Fibroblast of lung (primary cell): ENCODE measurements around the gene TACR1. TPM values are rescaled to one million over a fixed set of nuclear protein-coding genes. Genes with fewer than 3 reads are reported as not detected.

Experiments used
- DNase-seq, 2 donors: peaks; one replicate each; pipeline versions ENCODE4 v3.0.0 to v3.0.0-alpha.2; 2010; ENCODE audit warnings: low read depth in 2 of 2
- H2AFZ ChIP-seq: 2 replicates; pipeline ENCODE4 v1.5.1; 2012; ENCODE audit warnings: low read length, control low read depth, inconsistent platforms
- H3K27ac ChIP-seq: 2 replicates; pipeline ENCODE4 v1.5.1; 2011; ENCODE audit warnings: low read length, control low read depth; ENCODE audit not compliant: insufficient read depth
- H3K27me3 ChIP-seq: 2 replicates; pipeline ENCODE4 v1.5.1; 2011; ENCODE audit warnings: mild to moderate bottlenecking, low read length; ENCODE audit not compliant: control insufficient read depth, insufficient read depth
- H3K36me3 ChIP-seq: 2 replicates; pipeline ENCODE4 v1.5.1; 2011; ENCODE audit warnings: low read length; ENCODE audit not compliant: control insufficient read depth, insufficient read depth
- H3K4me1 ChIP-seq: 2 replicates; pipeline ENCODE4 v1.5.1; 2011; ENCODE audit warnings: low read length; ENCODE audit not compliant: control insufficient read depth, insufficient read depth; ENCODE audit errors: extremely low read depth
- H3K4me2 ChIP-seq: 2 replicates; pipeline ENCODE4 v1.5.1; 2011; ENCODE audit warnings: low read length, control low read depth; ENCODE audit not compliant: insufficient read depth; ENCODE audit errors: extremely low read depth
- H3K4me3 ChIP-seq, 4 experiments: fragments of 200-600 bp in 1 of 4; sonication (generic) in 1 of 4; replicated peaks in 1 of 4; 2 replicates each; pipeline ENCODE4 v1.5.1; 2011 to 2016; ENCODE audit warnings: low read length in 4 of 4, low read depth in 3 of 4, mild to moderate bottlenecking in 3 of 4, control low read depth in 2 of 4, inconsistent platforms in 1 of 4, mixed read lengths in 1 of 4; ENCODE audit not compliant: insufficient read depth in 1 of 4; ENCODE audit errors: control extremely low read depth in 1 of 4
- H3K79me2 ChIP-seq: 2 replicates; pipeline ENCODE4 v1.5.1; 2012; ENCODE audit warnings: mild to moderate bottlenecking, low read length, inconsistent platforms; ENCODE audit not compliant: control insufficient read depth, insufficient read depth
- H3K9ac ChIP-seq: 2 replicates; pipeline ENCODE4 v1.5.1; 2011; ENCODE audit warnings: mild to moderate bottlenecking, low read length, control low read depth; ENCODE audit not compliant: insufficient read depth
- H3K9me3 ChIP-seq: 2 replicates; pipeline ENCODE4 v1.5.1; 2012; ENCODE audit warnings: low read depth, low read length; ENCODE audit not compliant: control insufficient read depth, insufficient read depth
- H4K20me1 ChIP-seq: 2 replicates; pipeline ENCODE4 v1.5.1; 2011; ENCODE audit warnings: low read length; ENCODE audit not compliant: control insufficient read depth, insufficient read depth; ENCODE audit errors: extremely low read depth
- CTCF ChIP-seq, 2 donors: IDR thresholded peaks in 1 of 2; conservative IDR thresholded peaks in 1 of 2; 1 replicate in 1 of 2; 2 replicates in 1 of 2; pipeline ENCODE4 v1.5.1; 2011 to 2012; ENCODE audit warnings: low read length in 2 of 2, control low read depth in 1 of 2, inconsistent platforms in 1 of 2, low read depth in 1 of 2, mild to moderate bottlenecking in 1 of 2
- EZH2 ChIP-seq: IDR thresholded peaks from 2 replicates; pipeline ENCODE4 v1.5.1; 2012; ENCODE audit warnings: low read length, control low read depth, mild to moderate bottlenecking; ENCODE audit errors: missing control alignments
- polyA plus RNA-seq, 2 donors: library from polyadenylated mRNA; depleted of rRNA in 1 of 2; stranded (reverse) in 1 of 2; unstranded in 1 of 2; fragments of >200 nt; gene quantifications; 2 replicates each; pipeline ENCODE4 v1.2.1, GENCODE V29; 2011 to 2012; ENCODE audit warnings: missing spikeins in 1 of 2
- total RNA-seq: library from RNA; depleted of rRNA; stranded (reverse); fragments of >200 nt; gene quantifications from 2 replicates; pipeline ENCODE4 v1.2.1, GENCODE V29; 2014

Gene TACR1
- total and polyA plus RNA-seq, 2 donors (not counting 1 experiment from before 2014, with no cell fraction given): 0.05 to 0.17 TPM

- H3K9ac ChIP-seq: no peak overlapping the region
- no peak overlapping the region for H3K4me2 ChIP-seq
- H3K9me3 ChIP-seq: no peaks in the 10 kb centered on the region
- no peaks in the 10 kb centered on the region for H4K20me1 ChIP-seq
- no peak for TF ChIP-seq EZH2
- no peak for TF ChIP-seq CTCF (conservative IDR thresholded peaks at IDR 0.05 in 1 of 2, IDR thresholded peaks at IDR 0.05 in 1 of 2; ENCODE audit: low read depth in 1 of 2, low read length in 2 of 2)
- DNase-seq: no peak
- H3K36me3 ChIP-seq: no peaks in the 10 kb centered on the region
- H3K4me1 ChIP-seq: no peaks in the 10 kb centered on the region
- H2AFZ ChIP-seq: no peak overlapping the region
- H3K27ac ChIP-seq: no peak overlapping the region
- H3K79me2 ChIP-seq: no peaks in the 10 kb centered on the region
- H3K27me3 ChIP-seq: no peaks in the 10 kb centered on the region
- no peak overlapping the region for H3K4me3 ChIP-seq
Measured at GRCh38 chr2:75012080-75012479, 187.2 kb downstream of the TACR1 start.

- H3K4me3 ChIP-seq: no peak overlapping the region
- no peaks in the 10 kb centered on the region for H3K9me3 ChIP-seq
- H3K27me3 ChIP-seq: no peaks in the 10 kb centered on the region
- H3K27ac ChIP-seq: no peak overlapping the region
- no peak overlapping the region for H3K9ac ChIP-seq
- H4K20me1 ChIP-seq: no peaks in the 10 kb centered on the region
- no peak overlapping the region for H2AFZ ChIP-seq
- H3K36me3 ChIP-seq: no peaks in the 10 kb centered on the region
- H3K4me2 ChIP-seq: no peak overlapping the region
- DNase-seq: no peak
- H3K79me2 ChIP-seq: no peaks in the 10 kb centered on the region
- H3K4me1 ChIP-seq: no peaks in the 10 kb centered on the region
- no peak for TF ChIP-seq EZH2
- TF ChIP-seq CTCF (conservative IDR thresholded peaks at IDR 0.05 in 1 of 2, IDR thresholded peaks at IDR 0.05 in 1 of 2; ENCODE audit: low read depth in 1 of 2, low read length in 2 of 2): no peak
Measured at GRCh38 chr2:75010571-75010970, 188.7 kb downstream of the TACR1 start.

- Histone ChIP-seq H3K36me3 (no peaks in the 10 kb centered on the region), H3K4me2 (no peak overlapping the region), H2AFZ (no peak overlapping the region), H3K27ac (no peak overlapping the region), H3K9me3 (no peaks in the 10 kb centered on the region), H4K20me1 (no peaks in the 10 kb centered on the region), H3K4me1 (no peaks in the 10 kb centered on the region), H3K79me2 (no peaks in the 10 kb centered on the region), H3K27me3 (no peaks in the 10 kb centered on the region), H3K4me3 (no peak overlapping the region), H3K9ac (no peak overlapping the region)
- DNase-seq: no peak
- no peak for TF ChIP-seq CTCF (conservative IDR thresholded peaks at IDR 0.05 in 1 of 2, IDR thresholded peaks at IDR 0.05 in 1 of 2; ENCODE audit: low read depth in 1 of 2, low read length in 2 of 2)
- no peak for TF ChIP-seq EZH2
Measured at GRCh38 chr2:75007819-75008218, 191.5 kb downstream of the TACR1 start.
